Measurements from ENCODE around the gene PDE10A.

DNA sequence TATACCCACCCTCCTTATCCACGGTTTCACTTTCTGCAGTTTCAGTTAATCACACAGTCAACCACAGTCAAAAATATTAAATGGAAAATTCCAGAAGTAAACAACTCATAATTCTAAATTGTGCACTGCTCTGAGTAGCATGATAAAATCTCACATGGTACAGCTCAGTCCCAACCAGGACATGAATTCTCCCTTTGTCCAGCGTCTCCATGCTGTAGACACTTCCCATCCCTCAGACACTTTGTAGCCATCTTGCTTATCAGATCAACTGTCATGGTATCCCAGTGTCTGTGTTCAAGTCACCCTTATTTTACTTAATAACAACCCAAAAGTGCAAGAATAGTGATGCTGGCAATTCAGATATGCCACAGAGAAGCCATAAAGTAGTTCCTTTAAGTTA lies 94.7 kb downstream of the PDE10A start:
- TF ChIP-seq, protein P1, sequence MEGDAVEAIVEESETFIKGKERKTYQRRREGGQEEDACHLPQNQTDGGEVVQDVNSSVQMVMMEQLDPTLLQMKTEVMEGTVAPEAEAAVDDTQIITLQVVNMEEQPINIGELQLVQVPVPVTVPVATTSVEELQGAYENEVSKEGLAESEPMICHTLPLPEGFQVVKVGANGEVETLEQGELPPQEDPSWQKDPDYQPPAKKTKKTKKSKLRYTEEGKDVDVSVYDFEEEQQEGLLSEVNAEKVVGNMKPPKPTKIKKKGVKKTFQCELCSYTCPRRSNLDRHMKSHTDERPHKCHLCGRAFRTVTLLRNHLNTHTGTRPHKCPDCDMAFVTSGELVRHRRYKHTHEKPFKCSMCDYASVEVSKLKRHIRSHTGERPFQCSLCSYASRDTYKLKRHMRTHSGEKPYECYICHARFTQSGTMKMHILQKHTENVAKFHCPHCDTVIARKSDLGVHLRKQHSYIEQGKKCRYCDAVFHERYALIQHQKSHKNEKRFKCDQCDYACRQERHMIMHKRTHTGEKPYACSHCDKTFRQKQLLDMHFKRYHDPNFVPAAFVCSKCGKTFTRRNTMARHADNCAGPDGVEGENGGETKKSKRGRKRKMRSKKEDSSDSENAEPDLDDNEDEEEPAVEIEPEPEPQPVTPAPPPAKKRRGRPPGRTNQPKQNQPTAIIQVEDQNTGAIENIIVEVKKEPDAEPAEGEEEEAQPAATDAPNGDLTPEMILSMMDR (IDR thresholded peaks at IDR 0.05; ENCODE audit: low read length) = no peak
- no peak for TF ChIP-seq EZH2 (IDR thresholded peaks at IDR 0.05; ENCODE audit: borderline replicate concordance, low read length)

All from OCI-LY1 (cell line).